Loucy (cell line): ENCODE results near the gene CDH12.
"Not testable (repeated sequence)": the region's sequence is repeated elsewhere in the genome, so short reads cannot be mapped to it uniquely, and the experiment has no call there.

Experiments used
- H2AFZ ChIP-seq: fragments of 200-600 bp; sonication (generic); 2 replicates; pipeline ENCODE4 v1.6.0; 2016; ENCODE audit warnings: antibody characterized with exemption, mild to moderate bottlenecking, low read length, moderate library complexity
- H3F3A ChIP-seq: fragments of 200-600 bp; 2 replicates; pipeline ENCODE4 v1.6.0; 2016; ENCODE audit warnings: antibody characterized with exemption, low read depth, mild to moderate bottlenecking
- H3K27me3 ChIP-seq: fragments of 200-600 bp; sonication (generic); 2 replicates; pipeline ENCODE4 v1.6.1; 2014; ENCODE audit warnings: low read length, mild to moderate bottlenecking; ENCODE audit not compliant: insufficient read depth, poor library complexity, severe bottlenecking
- H3K36me3 ChIP-seq: fragments of 200-600 bp; sonication (generic); 2 replicates; pipeline ENCODE4 v1.6.1; 2016; ENCODE audit warnings: low read length; ENCODE audit not compliant: insufficient read depth
- H3K4me1 ChIP-seq: fragments of 200-600 bp; sonication (generic); 2 replicates; pipeline ENCODE4 v1.5.1; 2014; ENCODE audit warnings: low read length, mild to moderate bottlenecking; ENCODE audit not compliant: insufficient read depth, poor library complexity, severe bottlenecking
- H3K4me2 ChIP-seq: fragments of 200-600 bp; sonication (generic); 2 replicates; pipeline ENCODE4 v1.6.0; 2014; ENCODE audit warnings: antibody characterized with exemption, low read length, low read depth, mild to moderate bottlenecking; ENCODE audit not compliant: poor library complexity, severe bottlenecking
- H3K4me3 ChIP-seq: fragments of 200-600 bp; sonication (generic); 2 replicates; pipeline ENCODE4 v1.5.1; 2014; ENCODE audit warnings: low read length, mild to moderate bottlenecking, mixed read lengths; ENCODE audit not compliant: poor library complexity, severe bottlenecking
- H3K79me2 ChIP-seq: fragments of 200-600 bp; sonication (generic); 2 replicates; pipeline ENCODE4 v1.6.1; 2014; ENCODE audit warnings: low read length; ENCODE audit not compliant: insufficient read depth
- H3K9ac ChIP-seq: fragments of 200-600 bp; sonication (generic); 2 replicates; pipeline ENCODE4 v1.6.0; 2014; ENCODE audit warnings: mild to moderate bottlenecking, low read depth, low read length, moderate library complexity; ENCODE audit not compliant: poor library complexity, severe bottlenecking
- H3K9me2 ChIP-seq: fragments of 200-600 bp; sonication (generic); replicated peaks from 2 replicates; pipeline ENCODE4 v1.6.1; 2016; ENCODE audit warnings: low read depth, low read length, mixed read lengths
- H3K9me3 ChIP-seq: fragments of 200-600 bp; sonication (generic); 2 replicates; pipeline ENCODE4 v1.6.1; 2014; ENCODE audit warnings: mild to moderate bottlenecking, antibody characterized with exemption, low read length, low read depth; ENCODE audit not compliant: insufficient read depth
- H4K20me1 ChIP-seq: fragments of 200-600 bp; sonication (generic); 2 replicates; pipeline ENCODE4 v1.6.0; 2014; ENCODE audit warnings: antibody characterized with exemption, low read length, mild to moderate bottlenecking; ENCODE audit not compliant: insufficient read depth, poor library complexity, severe bottlenecking
- CTCF ChIP-seq: fragments of 200-600 bp; sonication (generic); conservative IDR thresholded peaks from 2 replicates; pipeline ENCODE4 v1.5.1; 2014; ENCODE audit warnings: mild to moderate bottlenecking, antibody characterized with exemption, low read length
- EZH2phosphoT487 ChIP-seq: fragments of 200-600 bp; IDR thresholded peaks from 2 replicates; pipeline ENCODE4 v1.6.1; 2018; ENCODE audit warnings: antibody characterized with exemption, mild to moderate bottlenecking, moderate library complexity, borderline replicate concordance

Gene CDH12

GRCh38 chr5:22776285-22776684, 76.9 kb downstream of the CDH12 start:
- Histone ChIP-seq H3K4me3 (no peak overlapping the region), H3K9me3 (no peaks in the 10 kb centered on the region), H3K36me3 (no peaks in the 10 kb centered on the region), H3F3A (no peaks in the 10 kb centered on the region), H4K20me1 (no peaks in the 10 kb centered on the region), H3K4me1 (no peaks in the 10 kb centered on the region), H3K27me3 (no peaks in the 10 kb centered on the region), H2AFZ (no peak overlapping the region), H3K79me2 (no peaks in the 10 kb centered on the region), H3K4me2 (no peak overlapping the region), H3K9ac (no peak overlapping the region), H3K9me2 (no peaks in the 10 kb centered on the region)
- no peak for TF ChIP-seq CTCF
- TF ChIP-seq EZH2phosphoT487, result no peak

- H3K36me3 ChIP-seq, H3K79me2 ChIP-seq, H3K9me3 ChIP-seq, H3K4me2 ChIP-seq, H2AFZ ChIP-seq, H3K4me1 ChIP-seq, H3K9me2 ChIP-seq, H4K20me1 ChIP-seq, H3K27me3 ChIP-seq, H3K9ac ChIP-seq, H3K4me3 ChIP-seq, H3F3A ChIP-seq: not testable (repeated sequence)
Observed at GRCh38 chr5:22774214-22774613, 78.9 kb downstream of the CDH12 start.

GRCh38 chr5:22764736-22765135, 88.4 kb downstream of the CDH12 start:
- Histone ChIP-seq H3K9me3 (no peaks in the 10 kb centered on the region), H3K27me3 (no peaks in the 10 kb centered on the region), H3K36me3 (no peaks in the 10 kb centered on the region), H2AFZ (no peak overlapping the region), H4K20me1 (no peaks in the 10 kb centered on the region), H3K9ac (no peak overlapping the region), H3K9me2 (no peaks in the 10 kb centered on the region), H3K4me1 (no peaks in the 10 kb centered on the region), H3K4me2 (no peak overlapping the region), H3F3A (no peaks in the 10 kb centered on the region), H3K4me3 (no peak overlapping the region), H3K79me2 (no peaks in the 10 kb centered on the region)
- TF ChIP-seq EZH2phosphoT487 (no peak), CTCF (no peak)

GRCh38 chr5:22757776-22758175, 95.4 kb downstream of the CDH12 start:
- Histone ChIP-seq H3F3A (no peaks in the 10 kb centered on the region), H3K79me2 (no peaks in the 10 kb centered on the region), H3K9ac (no peak overlapping the region), H2AFZ (no peak overlapping the region), H3K4me1 (no peaks in the 10 kb centered on the region), H3K9me3 (no peaks in the 10 kb centered on the region), H3K4me2 (no peak overlapping the region), H4K20me1 (no peaks in the 10 kb centered on the region), H3K27me3 (no peaks in the 10 kb centered on the region), H3K36me3 (no peaks in the 10 kb centered on the region), H3K9me2 (no peaks in the 10 kb centered on the region), H3K4me3 (no peak overlapping the region)
- no peak for TF ChIP-seq EZH2phosphoT487
- TF ChIP-seq CTCF, result no peak
